Spleen (tissue), 7 donors: ENCODE measurements around the gene MSH3.

ENCODE experiments used
- CTCF ChIP-seq, 11 experiments: fragments of 200-600 bp in 7 of 11; fragments of 450-650 bp in 4 of 11; sonication (generic) in 4 of 11; IDR thresholded peaks in 8 of 11; conservative IDR thresholded peaks in 3 of 11; 1 replicate in 7 of 11; 2 replicates in 4 of 11; pipeline versions ENCODE4 v1.4.0 to v1.8.0; 2016 to 2021; ENCODE audit warnings: antibody characterized with exemption in 11 of 11, inconsistent platforms in 4 of 11, mild to moderate bottlenecking in 1 of 11
- POLR2A ChIP-seq, 3 donors: fragments of 450-650 bp; IDR thresholded peaks; one replicate each; pipeline ENCODE4 v1.5.1; 2017; ENCODE audit warnings: antibody characterized with exemption in 3 of 3, mild to moderate bottlenecking in 1 of 3
- donor health status: DM: no; HTN: no; CAD: no; lungs with moderate emphysema.
- donor health status: DM: no; HTN: no; CAD: no.
- donor health status: DM: no; HTN: no; CAD: no.

- no peak for TF ChIP-seq POLR2A (IDR thresholded peaks at IDR 0.05)
- no peak for TF ChIP-seq CTCF (IDR thresholded peaks at IDR 0.05 in 8 of 11, conservative IDR thresholded peaks at IDR 0.05 in 3 of 11)
Observed at GRCh38 chr5:80695666-80696065, 41.2 kb downstream of the MSH3 start.
